ENCODE measurements around the gene CSE1L.
"Not testable (repeated sequence)": the region's sequence is repeated elsewhere in the genome, so short reads cannot be mapped to it uniquely, and the experiment has no call there.

The CSE1L gene

DNA sequence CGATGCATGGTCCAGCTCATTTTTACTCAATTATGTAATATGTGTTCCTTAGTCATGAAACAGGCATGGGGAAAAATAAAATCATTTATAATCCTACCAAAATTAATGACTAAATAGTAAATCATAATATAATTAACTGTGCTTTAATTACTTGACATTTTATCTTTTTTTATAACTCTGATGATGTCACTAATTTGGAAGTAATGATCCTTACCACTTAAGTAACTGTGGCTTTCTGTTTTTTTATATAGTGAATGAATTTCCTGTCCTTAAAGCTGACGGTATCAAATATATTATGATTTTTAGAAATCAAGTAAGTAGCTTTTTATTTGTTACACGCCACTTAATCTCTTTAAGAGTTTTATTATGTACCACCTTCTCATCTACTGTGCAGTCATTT is 32.2 kb downstream of the CSE1L start:
- DNase-seq (ENCODE audit: low read depth in 2 of 2), result no peak

DNA sequence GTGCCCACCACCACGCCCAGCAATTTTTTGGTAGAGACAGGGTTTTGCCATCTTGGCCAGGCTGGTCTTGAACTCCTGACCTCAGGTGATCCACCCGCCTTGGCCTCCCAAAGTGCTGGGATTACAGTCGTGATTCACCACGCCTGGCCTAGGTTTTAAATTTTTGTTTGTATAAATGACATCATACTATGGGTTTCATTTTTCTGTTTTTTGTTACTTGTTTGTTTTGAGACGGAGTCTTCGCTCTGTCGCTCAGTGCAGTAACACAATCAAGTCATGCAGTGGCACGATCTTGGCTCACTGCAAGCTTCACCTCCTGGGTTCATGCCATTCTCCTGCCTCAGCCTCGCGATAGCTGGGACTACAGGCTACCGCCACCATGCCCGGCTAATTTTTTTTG is 36.2 kb downstream of the CSE1L start:
- not testable (repeated sequence) for DNase-seq (ENCODE audit: low read depth in 2 of 2)

DNA sequence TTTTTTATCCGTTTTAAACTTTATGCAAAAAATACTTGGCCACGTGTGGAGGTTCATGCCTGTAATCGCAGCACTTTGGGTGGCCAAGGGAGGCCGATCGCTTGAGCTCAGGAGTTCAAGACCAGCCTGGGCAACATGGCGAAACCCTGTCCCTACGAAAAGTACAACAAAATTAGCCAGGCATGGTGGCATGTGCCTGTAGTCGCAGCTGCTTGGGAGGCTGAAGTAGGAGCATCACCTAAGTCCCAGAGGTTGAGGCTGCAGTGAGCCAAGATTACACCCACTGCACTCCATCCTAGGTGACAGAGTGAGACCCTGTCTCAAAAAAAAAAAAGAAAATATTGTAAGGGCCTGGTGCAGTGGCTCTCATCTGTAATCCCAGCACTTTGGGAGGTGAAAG is 45.0 kb downstream of the CSE1L start:
- DNase-seq (ENCODE audit: low read depth in 2 of 2), result no peak

DNA sequence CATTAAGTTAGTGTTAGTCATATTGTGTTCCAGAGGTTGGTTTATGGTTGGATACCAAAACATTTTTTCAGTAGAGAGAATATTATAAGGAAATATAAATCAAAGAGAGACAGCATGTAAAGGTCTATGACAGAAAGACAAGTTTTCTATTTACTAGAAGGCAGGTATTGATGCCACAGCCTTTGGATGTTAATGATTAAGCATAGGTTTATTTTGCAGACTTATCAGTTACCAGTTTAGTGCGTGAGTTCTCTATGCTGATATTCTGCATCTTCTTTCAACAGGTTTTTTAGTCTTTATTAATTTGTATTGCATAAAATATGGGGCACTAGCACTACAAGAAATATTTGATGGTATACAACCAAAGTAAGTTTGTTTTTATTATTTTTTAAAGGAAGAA is 45.6 kb downstream of the CSE1L start:
- DNase-seq (ENCODE audit: low read depth in 2 of 2), result no peak

DNA sequence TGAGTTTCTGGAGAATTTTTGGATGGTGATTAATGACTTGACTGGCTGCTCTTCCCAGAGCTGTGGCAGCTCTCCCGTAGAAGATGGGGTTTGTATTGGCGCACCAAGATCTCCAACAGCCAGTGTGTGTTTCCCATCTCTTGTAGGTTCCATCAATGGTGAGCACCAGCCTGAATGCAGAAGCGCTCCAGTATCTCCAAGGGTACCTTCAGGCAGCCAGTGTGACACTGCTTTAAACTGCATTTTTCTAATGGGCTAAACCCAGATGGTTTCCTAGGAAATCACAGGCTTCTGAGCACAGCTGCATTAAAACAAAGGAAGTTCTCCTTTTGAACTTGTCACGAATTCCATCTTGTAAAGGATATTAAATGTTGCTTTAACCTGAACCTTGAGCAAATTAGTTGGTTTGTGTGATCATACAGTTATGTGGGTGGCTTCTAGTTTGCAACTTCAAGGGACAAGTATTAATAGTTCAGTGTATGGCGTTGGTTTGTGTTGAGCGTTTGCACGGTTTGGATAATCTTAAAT is 50.2 kb downstream of the CSE1L start:
- DNase-seq (ENCODE audit: low read depth in 2 of 2), result no peak

DNA sequence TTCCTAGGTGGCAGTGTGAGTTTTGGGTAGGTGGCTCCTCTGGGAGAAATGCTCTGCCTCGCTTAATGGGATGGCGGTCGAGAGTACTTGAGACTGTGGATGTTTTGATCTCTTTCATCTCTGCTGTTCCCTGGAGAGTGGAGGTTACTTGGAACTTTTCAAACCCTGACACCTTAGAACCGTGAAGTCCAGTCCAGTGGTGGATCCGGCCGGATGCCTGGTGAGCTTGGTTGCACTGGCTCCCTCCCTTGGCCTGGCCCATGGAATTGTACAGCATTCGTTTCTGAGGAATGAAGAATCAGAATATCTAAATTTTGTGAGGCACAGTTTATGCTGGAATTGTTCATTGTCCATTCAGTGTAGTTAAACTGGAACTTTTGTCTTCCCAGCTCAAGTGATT is 51.0 kb downstream of the CSE1L start:
- DNase-seq (ENCODE audit: low read depth in 2 of 2), result no peak

DNA sequence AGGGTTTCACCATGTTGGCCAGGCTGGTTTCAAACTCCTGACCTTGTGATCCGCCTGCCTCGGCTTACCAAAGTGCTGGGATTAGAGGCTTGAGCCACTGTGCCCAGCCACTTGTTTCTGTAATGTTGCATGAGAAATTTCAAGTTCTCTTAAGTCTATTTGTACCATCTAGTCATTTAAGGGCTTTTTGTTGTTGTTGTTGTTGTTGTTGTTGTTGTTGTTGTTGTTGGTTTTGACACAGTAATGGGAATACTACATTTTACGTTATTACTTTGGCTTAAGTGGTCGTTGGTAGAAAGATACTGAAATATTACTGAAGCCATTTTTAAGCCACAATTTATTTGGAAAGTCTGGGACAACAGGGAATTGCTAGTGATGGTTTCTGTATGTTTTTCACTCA is 52.0 kb downstream of the CSE1L start:
- DNase-seq (ENCODE audit: low read depth in 2 of 2), result no peak

DNA sequence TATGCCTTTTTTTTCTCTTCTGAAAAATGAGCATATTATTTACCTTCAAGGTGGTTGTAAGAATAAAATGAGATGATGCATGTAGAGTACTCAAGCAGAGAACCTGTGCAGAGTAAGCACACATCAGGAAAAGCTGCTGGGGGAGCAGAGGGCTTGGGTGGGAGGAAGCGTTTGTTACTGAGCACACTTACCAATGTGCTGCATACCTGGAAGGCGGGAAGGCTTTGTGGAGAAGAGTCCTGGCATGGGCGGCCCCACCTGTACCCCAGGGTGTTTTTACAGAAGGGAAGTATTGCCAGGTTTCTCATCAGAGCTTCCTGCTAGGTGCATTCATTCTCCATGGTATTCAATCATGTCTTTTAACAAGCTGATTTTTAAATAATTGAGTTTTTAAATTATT is 52.9 kb downstream of the CSE1L start:
- no peak for DNase-seq (ENCODE audit: low read depth in 2 of 2)

DNA sequence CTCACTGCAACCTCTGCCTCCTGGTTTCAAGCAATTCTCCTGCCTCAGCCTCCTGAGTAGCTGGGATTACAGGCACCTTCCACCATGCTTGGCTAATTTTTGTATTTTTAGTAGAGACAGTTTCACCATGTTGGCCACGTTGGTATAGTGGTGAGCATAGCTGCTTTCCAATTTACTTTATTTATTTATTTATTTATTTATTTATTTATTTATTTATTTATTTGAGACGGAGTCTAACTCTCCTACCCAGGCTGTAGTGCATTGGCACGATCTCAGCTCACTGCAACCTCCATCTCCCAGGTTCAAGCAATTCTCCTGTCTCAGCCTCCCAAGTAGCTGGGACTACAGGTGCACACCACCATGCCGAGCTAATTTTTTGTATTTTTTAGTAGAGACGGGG is 54.2 kb downstream of the CSE1L start:
- not testable (repeated sequence) for DNase-seq (ENCODE audit: low read depth in 2 of 2)

DNA sequence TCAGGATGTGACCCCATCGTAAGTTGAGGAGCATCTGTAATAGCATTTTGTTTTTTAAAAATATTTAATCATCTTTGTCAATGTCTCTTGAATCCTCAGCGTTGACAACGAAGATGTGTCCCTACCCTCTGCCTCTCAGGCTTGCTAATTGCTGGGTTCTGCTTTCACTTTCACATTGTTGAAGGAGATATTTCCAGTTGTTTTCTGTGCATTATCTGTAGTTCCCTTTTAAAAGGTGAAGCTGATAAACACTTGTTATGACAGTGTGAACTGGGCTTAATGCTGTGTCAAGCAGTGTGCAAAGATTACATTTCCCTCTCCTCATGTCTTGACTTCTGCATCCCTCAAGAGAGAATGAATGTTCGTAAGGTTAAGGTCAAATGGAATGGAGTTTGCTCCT is 54.9 kb downstream of the CSE1L start:
- no peak for DNase-seq (ENCODE audit: low read depth in 2 of 2)

DNA sequence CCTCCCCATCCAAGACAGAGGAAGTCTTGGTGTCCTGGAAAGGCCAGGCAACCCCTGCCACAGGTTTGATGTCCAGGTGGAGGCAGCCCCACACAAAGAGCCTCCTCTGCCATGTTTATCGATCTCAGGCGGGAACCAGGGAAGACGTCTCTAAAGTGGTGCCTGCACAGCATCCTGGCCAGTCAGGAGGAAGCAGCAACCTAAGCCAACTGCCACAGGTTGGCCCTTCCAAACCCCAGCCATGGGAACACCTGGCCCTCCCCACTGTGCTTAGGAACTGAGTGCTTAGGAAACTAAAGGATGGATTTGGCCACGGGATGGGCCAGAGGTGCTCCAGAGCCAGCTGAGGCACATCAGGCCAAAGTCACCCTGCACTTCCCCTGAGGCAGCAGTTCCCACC is 56.9 kb downstream of the CSE1L start:
- no peak for DNase-seq (ENCODE audit: low read depth in 2 of 2)

DNA sequence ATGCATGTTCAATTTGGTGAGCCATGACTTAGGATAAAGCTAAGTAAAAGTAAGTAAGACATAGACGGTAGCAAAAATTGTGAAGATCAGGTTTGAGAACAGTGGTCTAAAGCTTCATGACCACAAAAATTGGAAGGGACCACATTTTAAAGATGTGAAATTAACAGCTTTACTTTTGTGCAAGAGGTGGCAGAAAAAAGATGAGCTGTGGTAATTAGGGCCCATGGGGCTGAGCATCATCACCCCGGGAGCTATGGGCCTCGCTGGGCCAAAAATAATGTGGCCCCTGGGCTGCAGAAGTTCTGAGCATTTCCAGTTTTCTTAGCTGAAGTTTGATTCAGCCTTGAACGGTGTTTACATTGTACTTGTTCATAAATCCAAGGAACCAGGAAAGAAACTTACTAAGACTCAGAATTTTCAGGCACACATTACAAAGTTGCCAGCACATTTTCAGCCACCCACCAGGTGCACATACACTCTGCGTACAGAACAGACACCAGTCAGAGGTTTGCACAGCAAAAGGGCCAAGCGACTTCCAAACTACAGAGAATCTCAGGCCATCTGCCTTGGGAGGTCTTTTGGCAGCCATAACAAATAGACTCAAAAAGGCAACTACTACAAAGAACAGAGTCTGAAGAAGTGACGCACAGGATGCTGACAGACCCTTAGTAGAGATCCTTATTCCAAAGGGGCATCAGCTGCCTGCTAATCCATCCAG is 57.7 kb downstream of the CSE1L start:
- no peak for DNase-seq (ENCODE audit: low read depth in 2 of 2)

DNA sequence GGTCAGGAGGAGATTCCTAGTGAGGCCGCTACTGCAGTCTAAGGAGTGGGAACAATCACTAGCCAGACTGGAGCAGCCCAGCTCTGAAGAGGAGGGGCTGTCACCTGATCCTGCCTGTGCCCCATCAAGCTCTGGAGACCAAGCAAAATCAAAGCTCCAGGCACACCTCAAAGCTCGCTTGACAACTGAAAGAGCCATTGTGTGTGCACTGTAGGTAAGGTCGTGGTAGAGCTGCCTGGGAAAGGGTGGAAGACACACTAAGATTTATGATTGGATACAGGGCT is 58.2 kb downstream of the CSE1L start:
- DNase-seq (ENCODE audit: low read depth in 2 of 2), result no peak

DNA sequence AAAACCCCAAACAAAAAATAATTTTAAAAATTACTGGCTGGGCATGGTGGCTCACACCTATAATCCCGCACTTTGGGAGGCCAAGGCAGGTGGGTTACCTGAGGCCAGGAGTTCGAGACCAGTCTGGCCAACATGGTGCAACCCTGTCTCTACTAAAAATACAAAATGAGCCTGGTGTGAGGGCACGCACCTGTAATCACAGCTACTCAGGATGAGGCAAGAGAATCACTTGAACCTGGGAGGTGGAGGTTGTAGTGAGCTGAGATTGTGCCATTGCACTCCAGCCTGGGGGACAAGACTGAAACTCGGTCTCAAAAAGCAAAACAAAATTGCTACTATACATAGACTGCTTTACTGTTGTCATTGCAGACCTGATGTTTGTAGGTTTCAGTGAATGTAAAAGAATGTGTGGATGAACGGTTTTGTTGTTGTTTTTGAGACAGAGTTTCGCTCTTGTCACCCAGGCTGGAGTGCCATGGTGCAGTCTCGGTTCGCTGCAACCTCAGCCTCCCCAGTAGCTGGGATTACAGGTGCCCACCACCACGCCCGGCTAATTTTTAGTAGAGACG is 59.0 kb downstream of the CSE1L start:
- not testable (repeated sequence) for DNase-seq (ENCODE audit: low read depth in 2 of 2)

DNA sequence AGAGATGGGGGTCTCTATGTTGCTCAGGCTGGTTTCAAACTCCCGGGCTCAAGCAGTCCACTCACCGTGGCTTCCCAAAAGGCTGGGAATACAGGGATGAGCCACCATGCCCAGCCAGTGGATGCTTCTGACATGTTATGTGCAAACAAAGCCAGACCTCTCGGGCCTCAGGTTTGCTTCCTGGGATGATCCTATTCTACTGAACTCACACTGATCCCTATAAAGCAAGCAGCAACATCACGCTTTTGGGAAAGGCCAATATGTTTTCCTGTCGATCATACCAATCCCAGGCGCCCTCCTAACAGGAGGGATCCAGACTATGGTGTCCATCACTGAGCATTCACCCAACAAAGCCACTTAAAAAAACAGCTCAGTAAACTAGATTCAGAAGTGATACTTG is 60.2 kb downstream of the CSE1L start:
- DNase-seq (ENCODE audit: low read depth in 2 of 2), result no peak

DNA sequence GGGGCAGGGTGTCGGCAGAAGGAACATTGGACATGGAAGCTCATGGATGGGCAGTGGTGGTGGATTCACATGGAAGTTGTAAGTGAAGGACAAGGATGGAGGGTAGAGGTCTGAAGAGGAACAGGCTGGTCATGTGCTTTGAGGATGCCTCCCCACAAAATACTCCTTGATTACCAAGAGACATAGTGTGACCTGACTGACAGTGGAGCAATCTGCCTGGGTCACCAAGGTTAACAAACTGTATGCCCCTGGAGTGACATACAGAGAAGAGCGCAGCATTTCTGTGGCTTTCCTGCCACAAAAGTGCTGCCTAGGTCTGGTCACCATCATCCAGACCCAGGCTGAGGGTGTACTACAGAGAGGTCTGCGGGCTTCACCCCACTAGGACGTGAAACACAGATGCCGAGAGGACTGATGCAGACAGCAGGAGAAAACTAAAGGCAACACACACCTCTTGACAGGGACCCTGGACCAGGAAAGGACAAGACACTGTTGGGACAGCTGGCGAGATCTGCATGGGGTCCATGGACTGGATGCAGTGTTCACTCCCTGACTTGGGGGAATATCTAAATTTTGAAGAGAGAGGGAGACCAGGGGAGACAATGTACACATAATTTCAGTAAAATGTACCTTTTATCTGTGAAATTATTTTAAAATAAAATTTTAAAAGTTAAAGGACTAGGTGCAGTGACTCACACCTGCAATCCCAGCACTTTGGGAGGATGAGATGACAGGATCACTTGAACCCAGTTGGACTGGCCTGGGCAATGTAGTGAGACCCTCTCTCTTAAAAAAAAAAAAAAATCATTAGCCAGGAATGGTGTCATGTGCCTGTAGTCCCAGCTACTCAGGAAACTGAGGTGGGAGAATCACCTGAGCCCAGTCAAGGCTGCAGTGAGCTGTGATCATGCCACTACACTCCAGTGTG is 64.9 kb downstream of the CSE1L start:
- no peak for DNase-seq (ENCODE audit: low read depth in 2 of 2)

DNA sequence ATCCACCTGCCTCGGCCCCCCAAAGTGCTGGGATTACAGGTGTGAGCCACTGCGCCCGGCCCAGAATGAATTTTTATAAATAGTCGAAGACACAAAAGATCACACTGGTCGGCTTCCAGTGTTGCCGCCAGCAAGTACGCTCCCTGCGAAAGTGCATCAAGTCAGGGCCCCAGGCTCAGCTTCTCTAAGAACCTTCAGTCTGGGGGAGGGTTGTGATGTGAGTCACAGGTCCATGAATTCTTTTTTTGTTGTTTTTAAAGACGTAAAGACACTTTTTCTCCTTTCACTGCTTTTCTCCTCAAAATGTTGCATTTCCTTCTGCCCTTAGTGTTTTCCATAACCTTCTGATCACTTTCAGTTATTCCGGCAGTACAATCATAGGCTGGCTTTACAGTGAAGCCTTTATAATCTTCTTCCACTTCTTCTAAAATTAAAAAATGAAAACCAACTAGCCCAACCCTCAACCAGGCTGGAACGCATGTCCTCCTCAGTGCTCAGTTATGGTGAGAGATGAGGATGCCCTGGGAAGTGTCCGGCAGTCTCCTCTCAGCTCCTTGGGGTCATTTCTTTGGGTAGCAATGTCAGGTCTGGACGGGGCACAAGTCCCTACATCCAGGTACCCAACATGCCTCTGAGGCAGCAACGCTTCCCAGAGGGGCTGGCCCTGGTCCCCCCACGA is 66.6 kb downstream of the CSE1L start:
- no peak for DNase-seq (ENCODE audit: low read depth in 2 of 2)

DNA sequence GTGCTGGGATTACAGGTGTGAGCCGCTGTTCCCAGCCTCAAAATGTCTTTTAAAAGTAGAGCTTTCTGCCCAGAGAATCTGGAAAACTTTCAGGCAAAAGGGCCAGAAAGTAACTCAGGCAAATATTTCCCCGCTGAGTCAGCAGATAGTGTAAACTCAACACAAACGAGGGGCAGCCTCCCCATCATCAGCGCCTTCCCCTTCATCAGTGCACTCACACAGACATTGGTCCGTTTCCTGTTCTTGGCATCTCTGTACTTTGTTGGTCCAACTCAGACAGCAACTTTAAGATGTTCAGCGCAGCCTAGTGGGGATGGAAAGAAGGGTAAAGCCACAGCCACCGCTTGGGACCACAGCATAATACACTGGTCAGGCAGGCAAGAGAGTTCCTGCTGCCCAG is 69.5 kb downstream of the CSE1L start:
- DNase-seq (ENCODE audit: low read depth in 2 of 2), result no peak

DNA sequence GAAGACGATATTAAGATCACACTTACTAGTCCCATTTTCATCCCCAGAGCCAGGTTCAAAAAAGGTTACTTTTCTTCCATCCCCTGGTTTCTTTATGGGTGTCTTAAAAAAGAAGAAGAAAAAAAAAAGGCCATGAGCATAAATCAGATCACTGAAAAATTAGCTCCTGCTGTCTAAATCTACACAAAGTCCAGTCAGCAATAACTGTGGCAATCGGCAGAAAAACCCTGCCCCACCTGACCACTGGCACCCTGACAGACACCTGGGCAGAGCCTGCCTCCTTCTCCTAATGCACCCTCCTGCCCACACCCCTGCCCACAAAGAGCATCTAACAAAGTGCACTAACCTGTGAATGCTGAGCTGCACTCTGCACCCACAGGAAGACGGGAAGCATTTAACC is 72.2 kb downstream of the CSE1L start:
- DNase-seq (ENCODE audit: low read depth in 2 of 2), result no peak

DNA sequence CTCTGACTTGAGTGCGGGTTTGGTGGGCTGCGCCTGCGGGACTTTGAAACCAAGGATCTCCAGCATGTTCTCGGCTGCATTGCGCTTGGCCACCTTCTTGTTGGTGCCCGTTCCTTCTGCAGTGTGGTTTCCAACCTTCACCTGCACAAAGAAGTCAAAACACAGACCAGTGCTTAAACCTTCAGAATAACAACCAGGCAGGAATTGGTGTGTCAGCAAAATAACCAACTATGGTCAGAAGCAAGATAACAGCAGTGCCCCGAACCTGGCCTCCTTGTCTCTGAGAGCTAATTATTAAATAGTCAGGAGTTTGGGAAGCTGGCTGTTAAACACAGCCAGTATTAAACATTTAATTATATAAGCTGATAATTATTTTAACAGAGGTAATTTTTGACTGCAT is 73.9 kb downstream of the CSE1L start:
- DNase-seq (ENCODE audit: low read depth in 2 of 2), result no peak

DNA sequence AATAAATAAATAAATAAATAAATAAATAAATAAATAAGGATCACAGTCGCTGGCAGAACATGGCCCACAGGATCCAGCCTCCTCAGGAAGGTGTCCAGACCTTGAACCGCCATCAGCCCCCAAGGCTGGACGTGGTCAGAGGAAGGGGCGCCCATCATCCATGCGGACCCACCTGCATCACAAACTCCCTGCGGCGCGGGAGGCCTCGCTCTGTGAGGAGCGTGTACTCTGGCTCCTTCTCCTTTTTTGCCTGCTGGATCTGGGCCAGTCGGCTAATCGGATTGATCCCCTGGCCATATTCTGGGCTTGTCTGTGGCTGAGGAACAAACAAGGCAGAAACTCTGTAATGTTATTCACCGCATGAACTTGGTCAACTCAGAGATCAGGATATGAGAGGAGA is 76.8 kb downstream of the CSE1L start:
- DNase-seq (ENCODE audit: low read depth in 2 of 2), result no peak

DNA sequence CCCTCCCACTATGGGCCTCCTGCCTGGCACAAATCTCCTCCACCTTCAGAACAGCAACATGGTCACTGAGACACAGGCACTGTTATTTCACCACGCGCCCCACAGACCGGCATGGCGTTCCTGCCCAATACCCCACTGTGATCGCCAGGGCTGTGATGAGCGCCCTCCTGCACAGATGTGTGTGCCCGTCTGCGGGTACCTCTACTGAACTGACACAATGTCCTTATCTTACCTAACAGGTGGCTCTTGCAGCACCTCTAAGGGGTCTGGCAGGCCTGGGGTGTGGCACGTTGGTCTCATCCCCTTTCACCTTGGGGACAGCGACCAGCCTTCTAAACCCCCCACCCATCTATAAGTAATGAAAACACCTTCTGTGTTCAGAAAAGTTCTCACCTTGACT is 77.9 kb downstream of the CSE1L start:
- DNase-seq (ENCODE audit: low read depth in 2 of 2), result no peak
